SK-N-SH treated with all-trans-retinoic acid at 6 μM for 48 hours (cell line): ENCODE measurements around the gene HEMK1.

Experiments
- ATAC-seq: fragments of 200-7000 bp; cut with Tn5 transposase; 3 replicates; pipeline ENCODE4 v1.9.1; 2020; ENCODE audit warnings: mild to moderate bottlenecking, moderate library complexity
- ARNTL ChIP-seq: fragments of 450-650 bp; formaldehyde crosslinking; IDR thresholded peaks from 2 replicates; pipeline ENCODE4 v1.5.0; 2020; ENCODE audit warnings: low read depth, mild to moderate bottlenecking, moderate library complexity, borderline replicate concordance
- CSDC2 ChIP-seq: fragments of 250-450 bp; sonication (Bioruptor Pico); IDR thresholded peaks from 2 replicates; pipeline ENCODE4 v1.5.0; 2020; ENCODE audit warnings: mild to moderate bottlenecking, moderate library complexity
- CSRNP3 ChIP-seq: fragments of 250-450 bp; sonication (Bioruptor Pico); IDR thresholded peaks from 2 replicates; pipeline ENCODE4 v1.5.1; 2021; ENCODE audit warnings: mild to moderate bottlenecking, moderate library complexity
- ESRRG ChIP-seq: fragments of 250-450 bp; sonication (Bioruptor Pico); IDR thresholded peaks from 2 replicates; pipeline ENCODE4 v1.6.1; 2021; ENCODE audit warnings: mild to moderate bottlenecking
- GLIS3 ChIP-seq: fragments of 250-450 bp; sonication (Bioruptor Pico); IDR thresholded peaks from 2 replicates; pipeline ENCODE4 v1.5.0; 2020; ENCODE audit warnings: mild to moderate bottlenecking, moderate library complexity
- ISL1 ChIP-seq: fragments of 250-450 bp; sonication (Bioruptor Pico); IDR thresholded peaks from 2 replicates; pipeline ENCODE4 v2.1.2; 2022; ENCODE audit warnings: mild to moderate bottlenecking, moderate library complexity
- OSR1 ChIP-seq: fragments of 250-450 bp; sonication (Bioruptor Pico); IDR thresholded peaks from 2 replicates; pipeline ENCODE4 v1.8.0; 2022; ENCODE audit warnings: moderate library complexity, mild to moderate bottlenecking, inconsistent platforms
- PATZ1 ChIP-seq: fragments of 250-450 bp; sonication (Bioruptor Pico); IDR thresholded peaks from 2 replicates; pipeline ENCODE4 v1.8.0; 2020; ENCODE audit warnings: mild to moderate bottlenecking, moderate library complexity, borderline replicate concordance
- PPARA ChIP-seq: fragments of 250-450 bp; sonication (Bioruptor Pico); IDR thresholded peaks from 2 replicates; pipeline ENCODE4 v1.5.0; 2020; ENCODE audit warnings: mild to moderate bottlenecking, borderline replicate concordance
- SNAI2 ChIP-seq: fragments of 250-450 bp; sonication (Bioruptor Pico); IDR thresholded peaks from 2 replicates; pipeline ENCODE4 v1.5.0; 2020; ENCODE audit warnings: mild to moderate bottlenecking, moderate library complexity
- TCF4 ChIP-seq: fragments of 250-450 bp; sonication (Bioruptor Pico); IDR thresholded peaks from 2 replicates; pipeline ENCODE4 v1.8.0; 2021; ENCODE audit warnings: mild to moderate bottlenecking, moderate library complexity, borderline replicate concordance
- TOX ChIP-seq: fragments of 250-450 bp; sonication (Bioruptor Pico); IDR thresholded peaks from 2 replicates; pipeline ENCODE4 v1.8.0; 2021; ENCODE audit warnings: mild to moderate bottlenecking, moderate library complexity, borderline replicate concordance
- TSHZ2 ChIP-seq: fragments of 250-450 bp; sonication (Bioruptor Pico); IDR thresholded peaks from 2 replicates; pipeline ENCODE4 v1.5.0; 2020; ENCODE audit warnings: mild to moderate bottlenecking, moderate library complexity
- ZC3H10 ChIP-seq: fragments of 250-450 bp; sonication (Bioruptor Pico); IDR thresholded peaks from 2 replicates; pipeline ENCODE4 v1.5.1; 2021; ENCODE audit warnings: mild to moderate bottlenecking, moderate library complexity
- ZFP30 ChIP-seq: fragments of 450-650 bp; formaldehyde crosslinking; IDR thresholded peaks from 2 replicates; pipeline ENCODE4 v1.5.0; 2022; ENCODE audit warnings: mild to moderate bottlenecking, moderate library complexity
- ZNF70 ChIP-seq: fragments of 450-650 bp; formaldehyde crosslinking; IDR thresholded peaks from 2 replicates; pipeline ENCODE4 v1.5.0; 2020; ENCODE audit warnings: mild to moderate bottlenecking, moderate library complexity
- ZNF8 ChIP-seq: fragments of 450-650 bp; formaldehyde crosslinking; IDR thresholded peaks from 2 replicates; pipeline ENCODE4 v1.5.0; 2020; ENCODE audit warnings: mild to moderate bottlenecking, moderate library complexity

The HEMK1 gene

GRCh38 chr3:50582083-50582482 lies 12.8 kb downstream of the HEMK1 start:
- ATAC-seq = no peak
- TF ChIP-seq TOX (CRISPR knock-in tag) = no peak
- no peak for TF ChIP-seq ESRRG (CRISPR knock-in tag)
- no peak for TF ChIP-seq CSDC2 (CRISPR knock-in tag)

- no peak for ATAC-seq
- TF ChIP-seq PATZ1 (CRISPR knock-in tag) (no peak), PPARA (no peak), ISL1 (CRISPR knock-in tag) (no peak), CSRNP3 (CRISPR knock-in tag) (no peak), SNAI2 (no peak), TSHZ2 (CRISPR knock-in tag) (no peak), TCF4 (CRISPR knock-in tag) (no peak), CSDC2 (CRISPR knock-in tag) (no peak), ARNTL (CRISPR knock-in tag) (no peak), OSR1 (CRISPR knock-in tag) (no peak), ZC3H10 (CRISPR knock-in tag) (no peak)
Observed at GRCh38 chr3:50583897-50584296, 14.6 kb downstream of the HEMK1 start.

GRCh38 chr3:50584391-50584790 lies 15.1 kb downstream of the HEMK1 start:
- TF ChIP-seq ZFP30 (CRISPR knock-in tag) (no peak), ESRRG (CRISPR knock-in tag) (no peak), GLIS3 (CRISPR knock-in tag) (no peak), SNAI2 (no peak), ARNTL (CRISPR knock-in tag) (no peak), ZNF8 (CRISPR knock-in tag) (no peak), CSDC2 (CRISPR knock-in tag) (no peak), TSHZ2 (CRISPR knock-in tag) (no peak), ZNF70 (no peak), ISL1 (CRISPR knock-in tag) (no peak), PATZ1 (CRISPR knock-in tag) (no peak)
- no peak for ATAC-seq
